Left renal pelvis (tissue), 4 donors: Measurements from ENCODE around the gene KNCN. TPM values are rescaled to one million over a fixed set of nuclear protein-coding genes. Genes with fewer than 3 reads are reported as not detected.

Experiments
- DNase-seq, 4 donors: peaks; one replicate each; pipeline ENCODE4 v3.0.0-alpha.2; 2013; ENCODE audit warnings: low read depth in 4 of 4, low spot score in 3 of 4
- polyA plus RNA-seq, 4 donors: library from polyadenylated mRNA; unstranded; fragments of 120-200 nt; gene quantifications; one replicate each; pipeline ENCODE4 v1.2.1, GENCODE V29; 2013; ENCODE audit not compliant: insufficient read length in 4 of 4

KNCN gene
- not detected for polyA plus RNA-seq

DNA sequence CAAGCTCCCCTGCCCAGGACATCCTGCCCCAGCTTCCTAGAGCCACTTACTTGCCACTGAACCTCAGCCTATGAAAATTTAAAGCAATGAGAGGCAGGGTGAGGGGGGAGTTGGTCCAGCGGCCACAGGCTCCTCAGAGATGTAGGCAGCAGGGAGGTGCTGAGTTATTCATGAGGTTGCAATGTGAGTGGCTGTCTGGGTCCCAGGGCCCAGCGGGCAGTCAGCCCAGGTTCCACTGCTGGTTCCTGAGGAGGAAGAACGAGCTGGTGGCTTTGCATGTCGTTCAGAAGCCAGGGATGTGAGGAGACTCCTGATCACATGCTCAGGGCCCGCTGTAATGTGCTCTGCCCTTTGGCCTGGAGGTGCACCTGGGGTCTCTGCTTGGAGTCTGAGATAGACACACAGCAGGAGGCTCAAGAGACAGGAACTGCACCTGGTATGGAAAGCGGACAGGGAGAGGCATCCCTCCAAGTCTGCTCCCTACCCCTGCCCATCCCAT is at the start of gene KNCN:
Gene KNCN, minus strand, starts transcription at position 51 of the 499 bp plus-strand sequence. CDS start 432 bp downstream, outside the sequence.
- no peak for DNase-seq

GRCh38 chr1:46599059-46599970 is 47.9 kb upstream of the KNCN start:
- DNase-seq: no peak

DNA sequence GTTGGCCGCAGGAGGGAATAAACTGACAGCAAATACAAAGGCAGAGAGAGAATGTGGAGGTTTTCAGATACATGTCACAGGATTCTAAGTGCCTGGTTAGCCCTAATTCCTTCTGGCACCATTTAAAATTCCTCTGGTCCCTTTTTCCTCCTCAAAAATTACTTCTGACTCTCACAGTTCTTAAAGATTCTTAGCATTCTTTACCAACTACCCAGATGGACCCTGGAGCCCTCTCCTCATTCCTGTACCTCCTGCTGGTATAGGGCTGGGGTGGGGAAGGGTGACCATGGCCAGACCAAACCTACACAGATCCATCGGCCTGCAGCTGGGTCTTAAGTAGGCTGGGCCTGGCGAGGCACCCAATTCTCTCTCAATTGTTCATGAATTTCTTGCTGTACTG is 45.4 kb upstream of the KNCN start:
- no peak for DNase-seq

DNA sequence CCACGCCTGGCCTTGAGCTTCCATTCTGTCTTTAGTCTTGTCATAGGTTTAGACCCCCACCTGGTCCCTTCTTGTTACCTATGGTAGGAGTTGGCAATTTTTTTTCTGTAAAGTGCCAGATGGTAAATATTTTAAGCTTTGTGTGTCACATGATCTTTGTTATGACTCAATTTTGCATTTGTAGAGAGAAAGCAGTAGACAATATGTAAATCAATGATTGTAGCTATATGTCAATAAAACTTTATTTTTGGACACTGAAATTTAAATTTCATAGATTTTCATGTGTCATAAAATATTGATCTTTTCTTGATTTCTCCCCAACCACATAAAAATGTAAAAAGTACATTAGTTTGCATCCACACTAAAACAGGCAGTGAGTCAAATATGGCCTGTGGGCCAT is 44.6 kb upstream of the KNCN start:
- DNase-seq: no peak

GRCh38 chr1:46595127-46595526 is 43.7 kb upstream of the KNCN start:
- no peak for DNase-seq

DNA sequence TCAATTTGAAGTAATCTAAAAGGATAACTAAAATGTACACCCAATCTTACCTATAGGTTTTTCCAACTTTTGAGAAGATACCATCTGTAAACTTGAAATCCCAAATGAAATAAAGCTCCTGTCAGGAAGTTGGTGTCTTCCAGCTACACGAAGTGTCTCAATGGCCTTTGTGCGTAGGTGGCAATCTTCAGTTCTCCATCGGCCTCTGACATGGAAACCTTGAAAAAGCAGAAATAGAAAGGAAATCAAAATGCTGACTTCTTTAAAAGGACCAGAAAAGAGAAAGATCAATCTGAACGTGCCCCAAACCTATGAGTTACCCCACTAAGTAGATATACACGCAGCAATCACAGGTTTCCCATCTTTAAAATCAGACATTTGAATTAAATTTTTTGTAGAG is 42.6 kb upstream of the KNCN start:
- DNase-seq: no peak

DNA sequence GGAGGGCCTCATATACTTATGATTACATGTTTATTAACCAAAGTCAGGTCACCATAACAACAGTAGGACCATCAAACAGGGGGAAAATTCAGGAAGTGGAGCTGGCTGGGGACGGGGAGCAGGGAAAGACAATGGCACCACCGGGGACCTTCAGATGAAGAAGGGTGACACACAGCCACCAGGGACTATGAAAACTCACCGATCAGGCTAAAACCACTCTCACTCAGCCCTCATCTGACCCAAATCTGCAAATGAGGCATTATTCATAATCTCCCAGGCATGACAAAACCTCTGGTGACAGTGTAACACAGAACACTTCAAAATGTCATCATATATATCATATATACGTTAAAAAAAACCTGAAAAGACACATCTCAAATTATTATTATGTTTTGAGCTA is 41.4 kb upstream of the KNCN start:
- no peak for DNase-seq

GRCh38 chr1:46589529-46589928 is 38.1 kb upstream of the KNCN start:
- DNase-seq: no peak

- no peak for DNase-seq
These were observed 35.6 kb upstream of the KNCN start for GRCh38 chr1:46587069-46587468.

DNA sequence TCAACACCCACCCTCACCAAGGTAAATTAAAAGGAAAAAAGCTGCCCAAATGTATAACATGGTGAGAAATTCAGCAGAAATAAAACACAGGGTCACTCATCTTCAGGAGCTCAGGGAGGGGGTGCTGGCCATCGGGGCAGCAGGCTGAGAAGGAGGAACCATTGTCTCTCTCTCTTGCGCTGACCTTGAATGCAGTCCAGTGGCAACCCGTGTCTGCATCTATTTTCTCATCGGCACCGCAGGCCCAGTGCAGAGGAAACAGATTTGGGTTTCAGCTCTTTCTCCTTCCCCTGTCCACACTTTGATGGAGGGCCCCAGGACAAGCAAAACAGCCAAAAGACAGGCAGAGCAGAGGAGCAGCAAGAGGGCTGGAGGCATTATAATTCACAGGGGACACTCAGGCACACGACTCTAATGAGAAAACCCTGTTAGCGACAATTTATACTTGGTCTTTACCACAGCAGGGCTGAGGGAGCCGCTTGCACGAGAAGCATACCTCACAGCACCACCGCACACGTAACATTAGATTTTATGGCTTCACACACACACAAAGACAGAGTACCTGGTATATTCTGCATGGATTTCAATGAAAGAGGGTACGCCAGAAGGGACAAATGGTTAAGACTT is 34.0 kb upstream of the KNCN start:
- no peak for DNase-seq

DNA sequence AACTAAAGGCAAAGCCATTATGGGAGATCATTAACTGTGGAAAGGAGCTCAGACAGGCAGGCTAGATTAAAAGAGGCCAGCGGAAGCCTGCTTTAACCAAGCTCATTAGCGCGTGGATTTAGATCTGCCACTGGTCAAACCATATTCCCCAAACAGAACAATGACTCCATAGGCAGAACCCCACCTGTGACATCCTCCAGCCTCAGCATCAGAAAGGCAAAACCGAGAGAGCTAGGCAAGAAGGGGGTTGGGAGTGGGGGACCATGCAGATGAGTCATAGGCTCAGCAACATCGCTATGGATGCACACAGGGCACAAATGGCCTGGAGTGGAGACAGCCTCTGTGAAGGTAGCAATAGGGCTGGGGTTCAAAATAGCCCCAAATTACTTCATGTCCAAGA is 32.0 kb upstream of the KNCN start:
- DNase-seq: no peak

- no peak for DNase-seq
These were observed 31.5 kb upstream of the KNCN start for GRCh38 chr1:46582972-46583371.

DNA sequence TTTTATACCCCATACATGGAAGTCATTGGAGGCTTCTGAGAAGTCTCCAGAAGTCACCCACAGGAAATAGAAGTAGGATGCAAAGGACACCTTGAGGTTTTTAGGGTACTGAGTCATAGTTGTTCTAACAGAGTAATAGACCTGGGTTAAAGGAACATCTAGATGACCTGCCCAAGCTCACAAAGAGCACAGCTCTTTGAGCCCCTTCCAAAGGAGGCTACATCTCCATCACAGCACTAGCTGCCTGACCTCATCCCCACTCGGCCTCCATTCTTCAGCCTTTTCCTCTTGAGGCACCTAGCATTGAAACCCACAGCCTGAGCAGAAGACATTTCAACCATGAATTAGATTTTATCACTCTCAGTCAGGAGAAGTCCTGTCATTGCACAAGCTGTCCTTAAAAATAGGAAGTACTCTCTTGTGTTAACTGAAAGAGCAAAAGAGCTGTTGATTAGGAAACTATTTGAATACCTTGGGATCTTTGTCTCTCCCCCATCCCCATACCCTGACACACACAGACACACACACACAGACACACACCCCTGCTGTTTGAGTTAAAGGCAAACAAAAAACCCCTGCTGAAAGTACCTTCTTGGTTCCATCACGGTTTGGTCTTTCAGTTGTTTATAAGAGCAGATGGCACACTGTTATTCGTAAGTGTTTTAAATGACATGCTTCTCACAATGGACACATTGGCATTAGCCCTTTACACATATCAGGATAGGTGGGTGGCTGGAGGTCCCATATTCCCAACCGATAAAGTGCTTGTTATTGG is 30.4 kb upstream of the KNCN start:
- DNase-seq: no peak

- DNase-seq: no peak
These were observed 28.9 kb upstream of the KNCN start for GRCh38 chr1:46580140-46580903.

DNA sequence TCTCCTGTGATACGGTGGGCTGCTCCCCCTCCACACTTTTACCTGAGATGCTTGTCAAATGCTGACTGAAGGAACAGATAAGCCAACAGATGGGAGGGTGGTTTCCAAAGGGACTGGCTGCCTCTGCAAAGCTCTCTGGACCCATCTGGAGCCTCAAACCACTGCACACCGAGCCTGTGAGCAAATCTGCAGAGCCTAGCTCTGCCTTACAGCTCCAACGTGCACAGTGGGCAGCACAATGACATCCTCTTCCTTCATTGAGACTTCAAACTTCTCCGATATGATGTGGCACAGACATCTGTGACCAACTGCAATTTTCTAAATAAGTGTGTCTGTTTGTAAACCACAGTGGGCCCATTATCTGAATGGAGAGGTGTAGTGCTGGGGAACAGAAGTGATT is 26.2 kb upstream of the KNCN start:
- DNase-seq: no peak

- DNase-seq: no peak
These were observed 25.1 kb upstream of the KNCN start for GRCh38 chr1:46576596-46576995.

GRCh38 chr1:46575778-46576177 is 24.3 kb upstream of the KNCN start:
- no peak for DNase-seq

GRCh38 chr1:46575300-46575699 is 23.9 kb upstream of the KNCN start:
- DNase-seq: no peak

DNA sequence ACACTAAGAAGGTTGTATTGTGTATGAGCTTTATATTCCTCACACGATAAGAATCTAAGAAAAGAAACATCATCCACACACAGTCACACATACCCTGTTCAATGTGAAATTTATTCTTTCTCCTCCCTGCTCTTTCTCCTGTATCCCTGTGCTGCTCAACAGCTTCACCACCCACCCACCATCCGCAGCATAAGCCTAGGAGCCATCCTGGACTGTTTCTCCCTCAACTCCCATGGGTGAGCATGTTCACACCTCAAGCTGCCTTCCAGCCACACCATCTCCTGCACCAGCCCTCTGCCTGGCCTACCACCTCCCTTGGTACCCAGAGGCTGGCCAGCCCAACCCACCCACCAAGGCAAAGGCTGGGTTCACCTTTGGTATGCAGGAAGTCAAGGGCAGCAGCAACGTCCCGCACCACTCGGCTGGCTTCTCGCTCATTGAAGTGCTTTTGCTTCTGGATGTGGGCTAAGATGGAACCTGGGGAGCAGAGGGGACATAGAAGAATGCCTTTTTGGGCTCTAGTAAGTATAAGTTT is 20.3 kb upstream of the KNCN start:
- DNase-seq: no peak
